Measurements from ENCODE around the gene AK3.

DNA sequence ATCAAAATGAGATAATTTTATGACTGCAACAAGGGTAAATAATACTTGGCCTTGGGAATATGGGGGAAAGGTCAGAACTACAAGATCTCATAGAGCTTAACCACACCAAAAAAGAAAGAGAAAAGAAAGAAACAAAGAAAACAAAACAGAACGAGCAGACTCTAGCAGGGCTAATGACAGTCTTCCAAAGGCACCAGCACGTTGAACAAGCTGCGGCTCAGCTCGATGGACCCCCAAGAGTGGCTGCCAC, 689 bp downstream of the AK3 start:
- TF ChIP-seq MAX (IDR thresholded peaks at IDR 0.05) (no peak), NFIC (IDR thresholded peaks at IDR 0.05) (no peak), YY1 (IDR thresholded peaks at IDR 0.05; ENCODE audit: low read depth) (no peak), RAD21 (IDR thresholded peaks at IDR 0.05; ENCODE audit: low read depth) (no peak), TCF12 (IDR thresholded peaks at IDR 0.05; ENCODE audit: low read depth) (no peak), EP300 (IDR thresholded peaks at IDR 0.05; ENCODE audit: borderline replicate concordance) (no peak), FOXM1 (IDR thresholded peaks at IDR 0.05; ENCODE audit: borderline replicate concordance, low read depth) (no peak)

Data from Ishikawa (cell line).